Lung microvascular endothelial cell (primary cell): Measurements from ENCODE around the gene SOWAHD. TPM values are rescaled to one million over a fixed set of nuclear protein-coding genes. Genes with fewer than 3 reads are reported as not detected.
"Not testable (repeated sequence)": the region's sequence is repeated elsewhere in the genome, so short reads cannot be mapped to it uniquely, and the experiment has no call there.

Experiments used
- DNase-seq, 2 donors: peaks; one replicate each; pipeline versions ENCODE4 v3.0.0 to v3.0.0-alpha.2; 2010; ENCODE audit warnings: low read depth in 2 of 2
- total RNA-seq: library from RNA; depleted of rRNA; stranded (reverse); fragments of >200 nt; gene quantifications from 2 replicates; pipeline ENCODE4 v1.2.1, GENCODE V29; 2014

The SOWAHD gene, protein sequence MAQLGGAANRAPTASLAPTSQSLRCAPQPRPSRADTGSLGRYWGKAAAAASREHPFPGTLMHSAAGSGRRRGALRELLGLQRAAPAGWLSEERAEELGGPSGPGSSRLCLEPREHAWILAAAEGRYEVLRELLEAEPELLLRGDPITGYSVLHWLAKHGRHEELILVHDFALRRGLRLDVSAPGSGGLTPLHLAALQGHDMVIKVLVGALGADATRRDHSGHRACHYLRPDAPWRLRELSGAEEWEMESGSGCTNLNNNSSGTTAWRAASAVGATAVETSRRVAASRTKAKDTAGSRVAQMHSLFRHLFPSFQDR
- not detected in 2 replicates for total RNA-seq

- peak in 1 of 2 donors; percentile 3 for DNase-seq
Measured at GRCh38 chrX:119757979-119758730, at the start of gene SOWAHD. TSS of gene SOWAHD (plus strand) at chrX:119758588. CDS start at chrX:119758668, 80 bp downstream.

DNA sequence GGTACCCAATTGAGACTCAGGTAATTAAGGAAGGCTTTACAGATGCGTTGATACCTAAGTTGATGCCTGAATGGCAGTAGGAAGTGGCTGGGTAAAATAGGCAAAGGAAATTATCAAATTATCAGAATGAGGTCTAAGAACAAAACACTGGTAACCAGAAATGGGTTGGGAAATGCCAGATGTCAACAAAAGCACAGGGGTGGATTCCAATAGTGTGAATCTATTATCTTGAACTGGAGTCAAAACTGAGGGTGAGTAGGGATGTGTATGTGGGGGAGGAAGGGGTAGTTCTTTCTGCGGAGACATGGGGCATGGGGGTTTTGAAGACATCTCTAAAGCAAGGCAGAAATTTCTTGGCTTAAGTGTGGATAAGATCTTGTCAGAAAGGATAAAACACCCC is 49.5 kb upstream of the SOWAHD start:
- DNase-seq = no peak

DNA sequence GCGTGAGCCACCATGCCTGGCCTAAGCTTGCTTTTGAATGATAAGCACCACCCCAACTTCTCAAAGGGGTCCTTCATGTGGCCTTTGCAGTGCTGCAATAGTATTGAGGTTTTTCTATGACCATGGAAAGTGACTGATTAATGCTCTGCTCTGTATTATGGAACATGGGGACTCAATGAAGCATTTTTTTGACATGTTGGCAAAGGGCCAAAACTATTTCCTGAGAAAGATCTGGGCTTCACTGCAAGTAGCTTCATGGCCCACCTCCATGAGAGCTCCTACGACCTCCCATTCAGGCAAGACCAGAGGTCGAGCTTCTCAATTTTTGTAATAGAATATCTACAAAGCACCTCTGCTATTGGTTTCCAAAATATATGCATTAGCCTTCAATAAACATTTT is 48.8 kb upstream of the SOWAHD start:
- DNase-seq = peak in 1 of 2 donors; percentile 9

GRCh38 chrX:119721487-119721886 is 36.9 kb upstream of the SOWAHD start:
- DNase-seq = no peak

- no peak for DNase-seq
Measured at GRCh38 chrX:119721926-119722325, 36.5 kb upstream of the SOWAHD start.

- DNase-seq = no peak
Measured at GRCh38 chrX:119726900-119727555, 31.4 kb upstream of the SOWAHD start.

- DNase-seq = no peak
Measured at GRCh38 chrX:119728487-119728886, 29.9 kb upstream of the SOWAHD start.

DNA sequence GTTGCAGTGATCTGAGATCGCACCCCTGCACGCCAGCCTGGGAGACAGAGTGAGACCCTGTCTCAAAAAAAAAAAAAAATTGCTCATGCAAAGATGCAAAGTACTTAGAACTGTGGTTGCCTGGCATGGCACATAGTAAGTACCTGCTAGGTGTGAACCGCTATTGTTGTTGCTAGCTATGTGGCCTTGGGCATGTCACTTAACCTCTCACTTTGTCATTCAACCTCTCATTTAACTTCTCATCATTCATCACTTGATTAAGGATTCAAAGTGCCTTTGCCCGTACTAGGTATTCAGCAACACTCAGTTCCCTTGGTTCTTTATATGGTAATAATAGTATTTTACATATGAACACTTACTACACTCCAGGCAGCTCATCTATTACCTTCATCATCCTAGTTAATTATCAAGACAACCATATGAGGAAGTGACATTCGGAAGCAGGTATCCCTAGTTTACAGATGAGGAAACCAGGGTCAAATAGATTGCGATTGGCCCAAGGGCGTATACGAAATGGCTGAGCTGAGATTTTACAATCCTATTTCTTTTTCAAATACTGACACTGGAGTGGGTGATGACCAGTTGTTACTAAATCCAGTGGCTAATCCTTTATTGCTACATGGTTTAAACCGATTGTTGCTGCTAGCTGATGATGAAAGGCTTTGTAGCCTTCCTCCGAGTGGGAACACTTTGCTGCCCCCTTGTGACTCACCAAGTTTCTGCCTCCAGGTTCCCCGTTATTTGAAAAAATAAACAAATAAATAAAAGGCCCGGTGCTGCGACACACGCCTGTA is 28.8 kb upstream of the SOWAHD start:
- peak; percentile 64 to 75 for DNase-seq

DNA sequence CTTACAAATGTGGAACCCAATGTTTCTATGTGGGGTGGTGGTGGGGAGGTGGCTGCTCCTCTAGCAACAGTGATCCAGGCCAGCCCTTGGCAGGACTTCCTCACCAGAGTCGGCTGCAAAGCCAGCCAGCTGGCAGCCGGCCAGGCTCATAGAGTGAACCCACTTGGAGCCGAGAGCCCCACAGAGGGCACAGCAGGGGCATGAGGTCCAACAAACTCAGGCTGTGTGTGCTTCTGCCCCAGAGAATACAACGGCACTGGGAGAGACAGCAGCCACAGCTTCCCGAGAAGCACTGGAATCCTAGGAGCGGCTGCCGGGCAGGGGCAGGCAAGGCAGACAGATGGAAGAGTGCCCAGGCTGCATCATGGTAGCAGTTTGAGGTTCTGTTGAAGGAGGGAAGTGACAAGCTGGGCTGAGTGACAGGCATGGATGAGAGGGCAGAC is 23.5 kb upstream of the SOWAHD start:
- no peak for DNase-seq

DNA sequence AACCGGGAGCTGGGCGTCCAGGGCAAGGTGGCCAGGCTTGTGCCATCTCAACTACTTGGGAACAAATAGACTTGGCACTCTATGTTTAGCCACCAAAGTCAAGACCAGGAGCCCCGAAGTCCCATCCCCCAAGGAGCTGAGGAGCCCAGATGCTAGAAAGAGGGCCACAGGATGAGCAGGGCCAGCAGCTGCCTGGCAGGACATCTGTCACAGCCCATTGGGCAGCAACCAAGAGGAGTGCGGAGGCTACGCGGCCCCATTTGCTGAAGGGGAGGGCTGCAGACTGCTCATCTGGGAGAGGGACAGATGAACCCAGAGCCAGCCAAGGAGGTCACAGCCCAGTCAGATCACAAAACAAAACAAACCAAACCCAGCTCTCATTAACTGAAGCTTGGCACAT is 22.9 kb upstream of the SOWAHD start:
- DNase-seq = no peak

GRCh38 chrX:119736206-119736764 is 22.1 kb upstream of the SOWAHD start:
- no peak for DNase-seq

DNA sequence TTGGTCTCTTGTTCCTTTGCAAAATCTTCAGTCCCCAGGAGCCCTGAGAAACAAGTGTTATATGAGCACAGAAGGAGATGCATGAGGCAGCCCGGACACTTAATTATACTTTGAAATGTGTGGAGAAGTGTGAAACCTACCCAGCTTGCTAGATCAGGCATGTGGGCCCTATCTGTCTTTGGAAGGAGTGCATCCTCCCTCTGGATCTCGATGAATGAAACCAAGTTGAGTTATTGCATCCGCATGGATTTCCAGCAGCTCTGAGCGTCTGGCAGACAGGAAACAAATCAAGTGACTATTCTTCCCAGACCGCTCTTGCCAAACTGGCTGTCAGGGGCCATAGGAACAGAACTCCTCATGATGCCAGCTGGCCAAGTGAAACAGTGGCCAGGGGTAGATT is 19.6 kb upstream of the SOWAHD start:
- peak; percentile 32 to 40 for DNase-seq

DNA sequence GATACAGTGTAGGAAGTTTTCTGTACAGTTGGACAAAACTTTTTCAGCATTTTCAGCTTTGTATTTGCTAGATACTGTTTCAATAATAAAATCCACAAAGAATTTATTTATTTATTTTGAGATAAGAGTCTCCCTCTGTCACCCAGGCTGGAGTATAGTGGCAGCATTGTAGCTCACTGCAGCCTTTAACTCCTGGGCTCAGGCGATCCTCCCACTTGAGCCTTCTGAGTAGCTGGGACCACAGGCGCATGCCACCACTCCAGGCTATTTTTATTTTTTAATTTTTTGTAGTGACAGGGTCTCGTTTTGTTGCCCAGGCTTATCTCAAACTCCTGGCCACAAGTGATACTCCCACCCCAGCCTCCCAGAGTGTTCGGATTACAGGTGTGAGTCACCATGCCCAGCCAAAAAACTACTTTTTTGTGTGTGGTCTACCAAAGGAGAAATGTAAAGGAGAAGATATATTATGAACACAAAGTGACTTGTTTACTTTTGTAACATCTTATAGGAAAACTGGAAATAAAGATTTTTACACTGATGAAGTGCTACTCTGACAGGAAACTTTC is 13.0 kb upstream of the SOWAHD start:
- no peak for DNase-seq

DNA sequence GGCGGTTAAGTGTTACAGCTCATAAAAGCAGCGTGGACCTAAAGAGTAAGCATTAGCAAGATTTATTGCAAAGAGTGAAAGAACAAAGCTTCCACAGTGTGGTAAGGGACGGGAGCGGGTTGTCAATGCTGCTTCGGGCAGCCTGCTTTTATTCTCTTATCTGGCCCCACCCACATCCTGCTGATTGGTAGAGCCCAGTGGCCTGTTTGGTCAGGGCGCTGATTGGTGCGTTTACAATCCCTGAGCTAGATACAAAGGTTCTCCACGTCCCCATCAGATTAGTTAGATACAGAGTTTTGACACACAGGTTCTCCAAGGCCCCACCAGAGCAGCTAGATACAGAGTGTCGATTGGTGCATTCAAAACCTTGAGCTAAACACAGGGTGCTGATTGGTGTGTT is 8.3 kb upstream of the SOWAHD start:
- DNase-seq = not testable (repeated sequence)

GRCh38 chrX:119750751-119751150 is 7.6 kb upstream of the SOWAHD start:
- not testable (repeated sequence) for DNase-seq

DNA sequence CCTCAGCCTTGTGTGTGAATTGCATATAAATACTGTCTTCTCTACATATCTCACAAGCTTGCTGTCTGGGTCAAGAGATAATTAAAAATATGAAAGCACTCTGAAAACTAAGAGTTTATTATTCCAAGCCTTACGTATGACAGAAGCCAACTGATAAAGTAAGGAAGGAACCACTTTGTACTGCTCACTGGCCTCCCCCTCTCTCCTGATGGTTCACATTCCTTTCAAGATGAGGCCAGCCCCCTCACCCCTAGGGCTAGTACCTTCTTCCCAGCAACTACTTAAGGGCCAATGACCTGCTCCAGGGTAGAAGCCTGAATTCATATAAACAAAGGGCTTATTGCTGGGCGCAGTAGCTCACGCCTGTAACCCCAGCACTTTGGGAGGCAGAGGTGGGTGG is 5.4 kb upstream of the SOWAHD start:
- no peak for DNase-seq

- peak; percentile 43 to 68 for DNase-seq
Measured at GRCh38 chrX:119753639-119754257, 4.6 kb upstream of the SOWAHD start.

DNA sequence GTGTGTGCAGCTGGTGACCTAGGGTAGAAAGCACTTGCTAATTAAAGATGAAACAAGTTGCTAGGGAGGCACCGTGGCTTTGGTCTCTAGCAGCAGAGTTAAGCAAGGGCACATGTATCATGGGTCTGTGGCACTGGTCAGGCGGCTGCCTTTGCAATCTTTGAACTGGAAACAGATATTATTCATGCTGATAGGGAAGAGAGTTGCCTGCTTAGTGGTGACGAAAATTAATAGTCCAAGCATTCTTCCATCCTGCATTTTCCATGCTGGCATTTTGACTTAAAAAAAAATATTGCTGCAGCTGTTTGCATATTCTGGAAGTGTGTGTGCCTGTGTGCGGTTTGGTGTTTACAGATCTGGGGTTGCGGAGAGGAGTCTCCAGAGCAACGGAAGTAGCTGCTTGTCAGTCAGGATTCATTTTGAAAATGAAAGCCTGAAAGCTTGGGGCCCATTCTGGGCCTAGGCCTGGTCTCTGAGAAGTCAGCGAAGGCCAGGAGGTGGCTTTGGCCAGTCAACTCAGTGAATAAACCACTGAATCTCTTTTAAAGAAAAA is 2.3 kb upstream of the SOWAHD start:
- no peak for DNase-seq

DNA sequence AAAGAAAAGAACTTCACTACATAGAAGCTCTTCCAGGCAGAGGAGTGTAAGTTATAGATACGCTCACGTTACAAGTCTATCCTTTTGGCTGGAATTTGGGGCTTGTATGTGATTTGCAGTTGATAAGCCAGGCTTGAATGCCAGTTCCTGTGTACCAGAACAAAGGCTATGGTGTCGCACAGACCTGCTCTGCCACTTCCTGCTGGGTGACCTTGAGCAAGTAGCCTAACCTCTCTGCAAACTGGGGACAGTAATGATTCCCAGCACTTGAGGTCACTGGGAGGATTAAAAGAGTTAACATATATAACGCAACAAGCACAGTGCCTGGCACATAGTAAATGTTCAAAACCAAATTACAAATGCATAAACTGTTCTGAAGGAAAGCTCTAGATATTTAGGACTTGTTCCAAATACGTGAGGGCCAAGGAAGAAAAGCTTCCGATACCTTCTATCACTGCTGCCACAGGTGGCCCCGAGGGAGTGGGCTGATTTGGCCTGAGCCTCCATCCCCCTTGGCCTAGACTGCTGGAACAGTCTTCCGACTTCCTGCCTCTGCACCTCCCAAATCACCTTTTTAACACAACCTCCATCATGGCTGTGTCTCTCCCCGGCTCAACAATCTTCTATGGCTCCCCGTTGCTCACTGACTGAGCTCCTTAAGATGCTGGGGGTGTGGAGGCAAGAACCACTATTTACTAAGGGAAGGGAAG is 1.3 kb upstream of the SOWAHD start:
- no peak for DNase-seq

DNA sequence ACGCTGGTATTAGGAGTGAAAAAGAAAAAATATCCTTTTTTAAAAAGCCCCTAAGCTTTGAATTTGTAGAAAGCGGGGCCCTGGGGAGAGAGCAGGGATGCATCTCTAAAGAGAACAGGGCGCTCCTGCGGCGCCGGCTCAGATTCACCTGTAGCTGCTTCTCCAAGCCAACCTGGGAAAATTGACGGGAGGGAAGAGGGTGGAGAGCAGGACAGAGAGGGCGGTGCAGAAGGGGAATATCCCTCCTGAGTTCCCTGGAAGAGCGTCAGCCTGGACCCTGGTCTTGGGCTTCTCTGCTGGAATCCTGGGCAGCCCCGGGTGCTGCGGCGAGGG is 776 bp upstream of the SOWAHD start:
- DNase-seq = no peak
